ENCODE measurements around the gene OSTM1.

GRCh38 chr6:108074359-108075144 lies at the start of gene OSTM1:
- no peak for TF ChIP-seq CTCF (IDR thresholded peaks at IDR 0.05)
- TF ChIP-seq POLR2A (IDR thresholded peaks at IDR 0.05) = peak in 1 of 2 donors; percentile 61
